ENCODE measurements around the gene FNBP1L. TPM values are rescaled to one million over a fixed set of nuclear protein-coding genes. Genes with fewer than 3 reads are reported as not detected.
A peak's percentile ranks its signal among the peaks of the same experiment; 100 is the strongest.
"Not testable (repeated sequence)": the region's sequence is repeated elsewhere in the genome, so short reads cannot be mapped to it uniquely, and the experiment has no call there.

Gene FNBP1L
- total RNA-seq, 4 donors from 2014 or later, result 9.6 to 23.1 (median 15.5) TPM

GRCh38 chr1:93588206-93588605 is 140.3 kb downstream of the FNBP1L start:
- H3K27ac ChIP-seq (replicated peaks in 1 of 4), result no peak overlapping the region
- intact Hi-C loops (cut with DNase I), result no loop called here
- no peak for DNase-seq (ENCODE audit: extremely low spot score)
- TF ChIP-seq POLR2A (IDR thresholded peaks at IDR 0.05; ENCODE audit: low read depth), result no peak
- no peak for TF ChIP-seq EP300 (IDR thresholded peaks at IDR 0.05)
- TF ChIP-seq CTCF (IDR thresholded peaks at IDR 0.05), result no peak
- no peak for TF ChIP-seq POLR2AphosphoS5 (IDR thresholded peaks at IDR 0.05)
- 61% methylated on average over 6 of the region's 6 CpGs for WGBS
- H3K27me3 ChIP-seq, result no peaks in the 10 kb centered on the region
- peaks cover 35 to 49% (median 41%) of the 10 kb centered on the region in 4 donors for H3K4me1 ChIP-seq
- no peak overlapping the region for H3K4me3 ChIP-seq
- peaks cover 13 to 75% (median 53%) of the 10 kb centered on the region in 4 donors for H3K36me3 ChIP-seq
- H3K9me3 ChIP-seq, result no peaks in the 10 kb centered on the region

- DNase-seq (ENCODE audit: extremely low spot score), result no peak
- WGBS, result 100% methylated on average over 7 of the region's 20 CpGs
- H3K36me3 ChIP-seq, result peaks cover 7 to 67% (median 46%) of the 10 kb centered on the region in 4 donors
- intact Hi-C loops (cut with DNase I), result no loop called here
- TF ChIP-seq POLR2AphosphoS5 (IDR thresholded peaks at IDR 0.05), result no peak
- TF ChIP-seq POLR2A (IDR thresholded peaks at IDR 0.05; ENCODE audit: low read depth), result no peak
- TF ChIP-seq EP300 (IDR thresholded peaks at IDR 0.05), result no peak
- no peak for TF ChIP-seq CTCF (IDR thresholded peaks at IDR 0.05)
- H3K4me3 ChIP-seq, result no peak overlapping the region
- H3K4me1 ChIP-seq, result peaks cover 42 to 54% (median 44%) of the 10 kb centered on the region in 4 donors
- H3K27me3 ChIP-seq, result no peaks in the 10 kb centered on the region
- H3K27ac ChIP-seq (replicated peaks in 1 of 4), result no peak overlapping the region
- no peaks in the 10 kb centered on the region for H3K9me3 ChIP-seq
Observed at GRCh38 chr1:93588955-93589354, 141.0 kb downstream of the FNBP1L start.

GRCh38 chr1:93591291-93591675 is 143.4 kb downstream of the FNBP1L start:
- WGBS, result 87% methylated on average over 3 of the region's 3 CpGs

GRCh38 chr1:93591676-93592550 is 144.0 kb downstream of the FNBP1L start:
- Histone ChIP-seq H3K27ac (replicated peaks in 1 of 4) (peak overlapping the region in 2 of 4 donors; percentile 1 to 34), H3K9me3 (no peaks in the 10 kb centered on the region), H3K36me3 (peaks cover 7 to 49% (median 36%) of the 10 kb centered on the region in 4 donors), H3K4me1 (peaks cover 54 to 57% (median 56%) of the 10 kb centered on the region in 4 donors), H3K27me3 (no peaks in the 10 kb centered on the region), H3K4me3 (no peak overlapping the region)
- WGBS, result 73% methylated on average over 16 of the region's 17 CpGs
- no peak for DNase-seq (ENCODE audit: extremely low spot score)
- intact Hi-C loops (cut with DNase I), result no loop called here
- TF ChIP-seq POLR2A (IDR thresholded peaks at IDR 0.05; ENCODE audit: low read depth) (no peak), POLR2AphosphoS5 (IDR thresholded peaks at IDR 0.05) (peak in 1 of 2 donors; percentile 31)

More at GRCh38 chr1:93591291-93591675, 143.4 kb downstream of the FNBP1L start:
- H3K9me3 ChIP-seq; H3K4me3 ChIP-seq; H3K27me3 ChIP-seq; DNase-seq (ENCODE audit: extremely low spot score); H3K27ac ChIP-seq (replicated peaks in 1 of 4); intact Hi-C loops (cut with DNase I): not testable (repeated sequence)
- H3K4me1 ChIP-seq, result peaks cover 47 to 55% (median 49%) of the 10 kb centered on the region in 4 donors
- peaks cover 7 to 55% (median 40%) of the 10 kb centered on the region in 4 donors for H3K36me3 ChIP-seq

GRCh38 chr1:93592551-93592949 is 144.6 kb downstream of the FNBP1L start:
- intact Hi-C loops (cut with DNase I), result no loop called here
- 95% methylated on average over 6 of the region's 6 CpGs for WGBS
- no peak for DNase-seq (ENCODE audit: extremely low spot score)
- H3K36me3 ChIP-seq, result peaks cover 7 to 43% (median 30%) of the 10 kb centered on the region in 4 donors
- peak overlapping the region in 2 of 4 donors; percentile 1 to 34 for H3K27ac ChIP-seq (replicated peaks in 1 of 4)
- no peak overlapping the region for H3K4me3 ChIP-seq
- peaks cover 60 to 63% (median 62%) of the 10 kb centered on the region in 4 donors for H3K4me1 ChIP-seq
- no peaks in the 10 kb centered on the region for H3K9me3 ChIP-seq
- H3K27me3 ChIP-seq, result no peaks in the 10 kb centered on the region
- no peak for TF ChIP-seq POLR2AphosphoS5 (IDR thresholded peaks at IDR 0.05)
- no peak for TF ChIP-seq POLR2A (IDR thresholded peaks at IDR 0.05; ENCODE audit: low read depth)
- TF ChIP-seq CTCF (IDR thresholded peaks at IDR 0.05), result no peak
- TF ChIP-seq EP300 (IDR thresholded peaks at IDR 0.05), result no peak
